B cell (primary cell): ENCODE results near the gene FUBP3.

Source experiments
- CTCF ChIP-seq: fragments of 200-600 bp; IDR thresholded peaks from one replicate; pipeline ENCODE4 v1.8.0; 2022; ENCODE audit warnings: antibody characterized with exemption, mild to moderate bottlenecking
- EZH2 ChIP-seq: IDR thresholded peaks from 2 replicates; pipeline ENCODE4 v1.6.1; 2012; ENCODE audit warnings: borderline replicate concordance, low read depth, mild to moderate bottlenecking, moderate library complexity, low read length; ENCODE audit not compliant: insufficient read depth, poor library complexity, severe bottlenecking

GRCh38 chr9:130632841-130633240, 53.5 kb downstream of the FUBP3 start:
- no peak for TF ChIP-seq EZH2
- TF ChIP-seq CTCF = no peak
